Karpas-422 (cell line): ENCODE measurements around the gene CDKN2C. TPM values are rescaled to one million over a fixed set of nuclear protein-coding genes. Genes with fewer than 3 reads are reported as not detected.
A peak's percentile ranks its signal among the peaks of the same experiment; 100 is the strongest.
"Not testable (repeated sequence)": the region's sequence is repeated elsewhere in the genome, so short reads cannot be mapped to it uniquely, and the experiment has no call there.

Source experiments
- DNase-seq: peaks from one replicate; pipeline ENCODE4 v3.0.0-alpha.2; 2015
- H2AFZ ChIP-seq: fragments of 200-600 bp; sonication (generic); 2 replicates; pipeline ENCODE4 v1.6.1; 2014; ENCODE audit warnings: antibody characterized with exemption, low read length, mixed read lengths
- H3K27ac ChIP-seq: fragments of 200-600 bp; sonication (generic); 2 replicates; pipeline ENCODE4 v1.5.1; 2014; ENCODE audit warnings: mild to moderate bottlenecking, low read length, moderate library complexity
- H3K27me3 ChIP-seq: fragments of 200-600 bp; sonication (generic); 2 replicates; pipeline ENCODE4 v1.6.1; 2014; ENCODE audit warnings: low read length, mixed read lengths
- H3K36me3 ChIP-seq: fragments of 200-600 bp; sonication (generic); 2 replicates; pipeline ENCODE4 v1.6.1; 2014; ENCODE audit warnings: low read length, mixed read lengths; ENCODE audit not compliant: insufficient read depth
- H3K4me1 ChIP-seq: fragments of 200-600 bp; sonication (generic); 2 replicates; pipeline ENCODE4 v1.6.1; 2014; ENCODE audit warnings: mild to moderate bottlenecking, low read length, mixed read lengths
- H3K4me2 ChIP-seq: fragments of 200-600 bp; sonication (generic); 2 replicates; pipeline ENCODE4 v1.6.1; 2014; ENCODE audit warnings: low read length, low read depth, mild to moderate bottlenecking; ENCODE audit not compliant: poor library complexity, severe bottlenecking
- H3K4me3 ChIP-seq: fragments of 200-600 bp; sonication (generic); 2 replicates; pipeline ENCODE4 v1.5.1; 2014; ENCODE audit warnings: mild to moderate bottlenecking, antibody characterized with exemption, low read length, mixed read lengths
- H3K79me2 ChIP-seq: fragments of 200-600 bp; sonication (generic); 2 replicates; pipeline ENCODE4 v1.6.1; 2014; ENCODE audit warnings: mild to moderate bottlenecking, low read length, mixed read lengths
- H3K9ac ChIP-seq: fragments of 200-600 bp; sonication (generic); 2 replicates; pipeline ENCODE4 v1.6.0; 2014; ENCODE audit warnings: low read length
- H3K9me2 ChIP-seq: fragments of 200-600 bp; sonication (generic), shearing (Covaris generic); replicated peaks from 2 replicates; pipeline ENCODE4 v1.6.0; 2014; ENCODE audit warnings: mild to moderate bottlenecking, low read length, moderate library complexity; ENCODE audit not compliant: insufficient read depth
- H3K9me3 ChIP-seq: fragments of 300-700, 200-600 bp; sonication (generic); 2 replicates; pipeline ENCODE4 v1.6.1; 2014; ENCODE audit warnings: low read length, mixed read lengths
- H4K20me1 ChIP-seq: fragments of 200-600 bp; sonication (generic); 2 replicates; pipeline ENCODE4 v1.6.1; 2014; ENCODE audit warnings: mild to moderate bottlenecking, antibody characterized with exemption, low read length, low read depth; ENCODE audit not compliant: insufficient read depth
- total RNA-seq: library from RNA; depleted of rRNA; stranded (reverse); fragments of >200 nt; shearing (Covaris generic); gene quantifications from 2 replicates; pipeline ENCODE4 v1.2.3, GENCODE V29; 2014; ENCODE audit warnings: low replicate concordance

The CDKN2C gene
- total RNA-seq, 1 experiment from 2014 or later = 16.8 TPM

- no peak overlapping the region for H3K4me3 ChIP-seq
- peaks cover 12% of the 10 kb centered on the region for H3K4me1 ChIP-seq
- no peak overlapping the region for H3K27ac ChIP-seq
- DNase-seq = no peak
- H4K20me1 ChIP-seq = 0 out of 2 replicates have a peak, but pooled peaks cover 6% of the 10 kb centered on the region
- H3K9me3 ChIP-seq = no peaks in the 10 kb centered on the region
- no peaks in the 10 kb centered on the region for H3K27me3 ChIP-seq
- peaks cover 87% of the 10 kb centered on the region for H3K79me2 ChIP-seq
- no peak overlapping the region for H2AFZ ChIP-seq
- no peaks in the 10 kb centered on the region; the same call in 1 of the 2 replicates for H3K36me3 ChIP-seq
- H3K4me2 ChIP-seq = no peak overlapping the region
- H3K9me2 ChIP-seq = no peaks in the 10 kb centered on the region
- H3K9ac ChIP-seq = no peak overlapping the region
Observed at GRCh38 chr1:50950396-50950795, 19.6 kb upstream of the CDKN2C start.

DNA sequence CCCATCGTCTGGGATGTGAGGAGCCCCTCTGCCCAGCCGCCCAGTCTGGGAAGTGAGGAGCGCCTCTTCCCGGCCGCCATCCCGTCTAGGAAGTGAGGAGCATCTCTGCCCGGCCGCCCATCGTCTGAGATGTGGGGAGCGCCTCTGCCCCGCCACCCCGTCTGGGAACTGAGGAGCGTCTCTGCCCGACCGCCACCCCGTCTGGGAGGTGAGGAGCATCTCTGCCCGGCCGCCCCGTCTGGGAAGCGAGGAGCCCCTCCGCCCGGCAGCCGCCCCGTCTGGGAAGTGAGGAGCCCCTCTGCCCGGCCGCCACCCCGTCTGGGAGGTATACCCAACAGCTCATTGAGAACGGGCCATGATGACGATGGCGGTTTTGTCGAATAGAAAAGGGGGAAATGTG is 17.5 kb upstream of the CDKN2C start:
- not testable (repeated sequence) for H3K9me2 ChIP-seq, H2AFZ ChIP-seq, H3K9ac ChIP-seq, H3K9me3 ChIP-seq, H4K20me1 ChIP-seq, H3K36me3 ChIP-seq, DNase-seq, H3K4me2 ChIP-seq, H3K4me3 ChIP-seq, H3K27ac ChIP-seq, H3K27me3 ChIP-seq
- Histone ChIP-seq H3K4me1 (peaks cover 31% of the 10 kb centered on the region), H3K79me2 (peaks cover 87% of the 10 kb centered on the region)

GRCh38 chr1:50955116-50955515 is 14.9 kb upstream of the CDKN2C start:
- no peak for DNase-seq
- H4K20me1 ChIP-seq = peaks cover 14% of the 10 kb centered on the region; the same call in 1 of the 2 replicates
- H3K9ac ChIP-seq = no peak overlapping the region
- H3K27ac ChIP-seq = peak overlapping the region; percentile 67
- peak overlapping the region; percentile 65 for H3K4me2 ChIP-seq
- H2AFZ ChIP-seq = no peak overlapping the region
- H3K9me3 ChIP-seq = no peaks in the 10 kb centered on the region
- H3K9me2 ChIP-seq = no peaks in the 10 kb centered on the region
- H3K27me3 ChIP-seq = no peaks in the 10 kb centered on the region
- peaks cover 83% of the 10 kb centered on the region for H3K79me2 ChIP-seq
- H3K4me3 ChIP-seq = peak overlapping the region; percentile 17; the same call in 1 of the 2 replicates
- peaks cover 4% of the 10 kb centered on the region; the same call in 1 of the 2 replicates for H3K36me3 ChIP-seq
- H3K4me1 ChIP-seq = peaks cover 39% of the 10 kb centered on the region

DNA sequence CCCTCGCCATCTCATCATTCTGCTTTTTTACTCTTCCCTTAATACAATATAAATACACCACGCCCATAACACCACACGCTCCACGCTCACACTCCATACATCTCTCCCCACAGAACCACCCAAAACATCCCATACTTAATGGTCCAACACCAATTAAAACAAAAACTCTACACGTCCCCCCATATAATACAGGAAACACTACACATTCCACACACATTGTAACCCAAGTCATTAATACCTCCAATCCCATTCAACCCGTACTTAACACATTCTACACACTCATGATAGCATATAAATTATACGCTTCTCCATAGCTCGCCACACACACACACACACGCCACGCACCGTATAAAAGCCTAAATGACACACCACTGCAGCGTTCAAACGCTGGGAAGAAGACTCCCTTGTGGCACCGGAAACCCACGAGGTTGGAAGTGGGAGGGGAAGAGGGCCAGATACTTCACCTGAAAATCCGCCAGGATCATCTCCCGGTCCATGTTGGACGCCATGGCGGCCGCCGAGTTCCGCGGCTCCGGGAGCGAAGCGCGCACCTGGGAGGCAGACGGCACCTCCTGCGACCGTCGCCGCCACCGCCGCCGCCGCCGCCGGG is 10.6 kb upstream of the CDKN2C start:
- H4K20me1 ChIP-seq = peaks cover 8% of the 10 kb centered on the region; the same call in 1 of the 2 replicates
- H3K4me2 ChIP-seq = peak overlapping the region; percentile 95
- H3K4me1 ChIP-seq = peaks cover 46% of the 10 kb centered on the region
- H3K9me2 ChIP-seq = no peaks in the 10 kb centered on the region
- H3K4me3 ChIP-seq = peak overlapping the region; percentile 72
- peak; percentile 62 for DNase-seq
- peaks cover 51% of the 10 kb centered on the region for H3K79me2 ChIP-seq
- H3K27ac ChIP-seq = peak overlapping the region; percentile 32; the same call in 1 of the 2 replicates
- peak overlapping the region; percentile 78 for H3K9ac ChIP-seq
- H3K27me3 ChIP-seq = no peaks in the 10 kb centered on the region
- no peaks in the 10 kb centered on the region for H3K9me3 ChIP-seq
- peaks cover 4% of the 10 kb centered on the region; the same call in 1 of the 2 replicates for H3K36me3 ChIP-seq
- H2AFZ ChIP-seq = no peak overlapping the region

DNA sequence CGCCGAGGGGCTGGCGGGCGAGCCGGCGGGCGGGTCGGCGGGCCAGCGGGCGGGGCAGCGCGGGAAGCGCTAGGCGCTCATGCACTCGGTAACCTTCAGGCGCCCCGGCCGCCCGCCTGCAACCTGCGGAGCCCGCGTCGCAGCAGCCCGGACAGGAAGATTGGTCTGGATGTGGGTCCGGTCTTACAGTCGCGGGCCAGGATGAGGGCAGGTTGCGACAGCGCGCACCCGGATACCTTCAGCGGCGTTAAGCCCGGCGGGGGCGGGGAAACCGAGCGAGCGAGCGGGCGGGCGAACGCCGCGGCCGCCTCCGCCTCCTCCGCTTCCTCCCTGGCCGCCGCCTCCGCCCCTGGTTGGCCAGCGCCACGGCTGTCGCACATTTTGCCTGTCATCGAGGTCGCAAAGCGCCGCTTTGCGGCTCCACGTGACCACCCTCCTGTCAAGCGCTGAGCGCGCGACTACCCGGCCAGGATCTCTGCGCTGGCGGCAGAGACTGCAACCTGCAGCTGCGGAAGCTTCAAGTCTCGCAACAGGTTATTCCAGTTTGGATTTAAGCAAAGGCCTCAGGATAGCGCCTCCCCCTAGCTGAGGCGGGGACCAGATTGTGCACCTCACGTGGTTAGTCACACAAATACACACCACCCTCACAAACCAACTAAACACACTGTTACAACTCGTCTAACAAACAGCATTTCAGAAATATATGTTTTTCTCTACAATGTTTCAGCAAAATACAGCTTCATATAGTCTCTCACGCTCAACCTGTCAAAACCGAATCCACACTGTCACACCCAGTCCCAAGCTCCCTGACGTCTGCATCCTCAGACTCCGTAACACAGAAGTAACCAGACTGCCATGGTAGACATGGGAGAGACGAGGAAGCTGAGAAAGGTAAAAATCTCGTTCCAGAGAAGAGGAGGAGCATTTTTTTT is 9.9 kb upstream of the CDKN2C start, which contains the start of gene FAF1:
TSS of gene FAF1 (minus strand) at position 355 of the 932 bp plus-strand sequence. CDS start 456 bp downstream, outside the sequence.
- Histone ChIP-seq H3K4me1 (peaks cover 41% of the 10 kb centered on the region), H3K4me3 (peak within 1 kb of the TSS; percentile 72), H3K36me3 (peaks cover 4% of the 10 kb centered on the region; the same call in 1 of the 2 replicates), H2AFZ (peak within 1 kb of the TSS; percentile 79), H3K79me2 (peaks cover 43% of the 10 kb centered on the region), H3K27me3 (no peaks in the 10 kb centered on the region), H3K4me2 (peak within 1 kb of the TSS; percentile 99), H4K20me1 (peaks cover 8% of the 10 kb centered on the region; the same call in 1 of the 2 replicates), H3K9me3 (no peaks in the 10 kb centered on the region), H3K9ac (peak within 1 kb of the TSS; percentile 80), H3K9me2 (no peaks in the 10 kb centered on the region), H3K27ac (peak within 1 kb of the TSS; percentile 38; the same call in 1 of the 2 replicates)
- peak; percentile 99 for DNase-seq

DNA sequence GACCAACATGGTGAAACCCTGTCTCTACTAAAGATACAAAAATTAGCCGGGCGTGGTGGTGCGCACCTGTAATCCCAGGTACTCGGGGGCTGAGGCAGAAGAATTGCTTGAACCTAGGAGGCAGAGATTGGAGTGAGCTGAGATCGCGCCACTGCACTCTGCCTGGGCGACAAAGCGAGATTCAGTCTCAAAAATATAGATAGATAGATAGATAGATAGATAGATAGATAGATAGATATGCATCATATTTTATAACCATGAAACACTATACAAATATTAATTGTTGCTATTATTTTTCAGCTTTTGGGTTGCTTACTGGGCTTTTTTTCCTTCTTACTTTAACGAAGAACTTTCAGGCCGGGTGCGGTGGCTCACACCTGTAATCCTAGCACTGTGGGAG is 5.2 kb upstream of the CDKN2C start:
- no peak overlapping the region for H3K9ac ChIP-seq
- DNase-seq = no peak
- H3K9me3 ChIP-seq = no peaks in the 10 kb centered on the region
- H3K9me2 ChIP-seq = no peaks in the 10 kb centered on the region
- no peak overlapping the region for H3K4me3 ChIP-seq
- peaks cover 20% of the 10 kb centered on the region for H3K4me1 ChIP-seq
- H4K20me1 ChIP-seq = no peaks in the 10 kb centered on the region
- no peak overlapping the region for H3K4me2 ChIP-seq
- H2AFZ ChIP-seq = no peak overlapping the region
- H3K36me3 ChIP-seq = no peaks in the 10 kb centered on the region
- no peaks in the 10 kb centered on the region for H3K27me3 ChIP-seq
- no peak overlapping the region for H3K27ac ChIP-seq
- peaks cover 4% of the 10 kb centered on the region; the same call in 1 of the 2 replicates for H3K79me2 ChIP-seq

DNA sequence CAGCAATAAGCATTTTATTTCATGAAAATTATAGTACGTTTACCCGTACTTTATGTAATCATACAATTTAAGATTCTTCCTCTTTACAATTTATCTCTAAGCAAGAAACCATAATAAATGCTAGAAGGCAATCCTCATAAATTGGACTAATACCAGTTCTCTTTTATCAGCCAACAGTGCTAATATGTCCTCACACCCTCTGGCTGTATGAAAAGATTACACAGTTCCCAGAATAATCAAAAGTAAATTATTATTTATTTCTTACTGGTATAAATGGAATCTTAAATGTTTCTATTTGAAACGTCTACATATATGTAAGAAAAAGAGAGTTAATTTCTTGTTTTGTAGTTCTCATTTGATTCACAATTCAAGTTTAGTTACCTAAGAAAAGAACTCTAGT is 3.1 kb upstream of the CDKN2C start:
- H3K9me3 ChIP-seq = no peaks in the 10 kb centered on the region
- peak overlapping the region; percentile 97 for H3K4me2 ChIP-seq
- peak overlapping the region; percentile 97 for H3K9ac ChIP-seq
- H3K9me2 ChIP-seq = no peaks in the 10 kb centered on the region
- peak overlapping the region; percentile 67 for H2AFZ ChIP-seq
- H3K27ac ChIP-seq = no peak overlapping the region
- H3K79me2 ChIP-seq = peaks cover 25% of the 10 kb centered on the region
- peaks cover 30% of the 10 kb centered on the region for H3K4me1 ChIP-seq
- DNase-seq = no peak
- H4K20me1 ChIP-seq = no peaks in the 10 kb centered on the region
- no peaks in the 10 kb centered on the region for H3K36me3 ChIP-seq
- H3K4me3 ChIP-seq = peak overlapping the region; percentile 84
- no peaks in the 10 kb centered on the region for H3K27me3 ChIP-seq
